Measurements from ENCODE around the gene NME4. TPM values are rescaled to one million over a fixed set of nuclear protein-coding genes. Genes with fewer than 3 reads are reported as not detected.

The NME4 gene
- total RNA-seq, 1 experiment from 2014 or later: 88.2 TPM

DNA sequence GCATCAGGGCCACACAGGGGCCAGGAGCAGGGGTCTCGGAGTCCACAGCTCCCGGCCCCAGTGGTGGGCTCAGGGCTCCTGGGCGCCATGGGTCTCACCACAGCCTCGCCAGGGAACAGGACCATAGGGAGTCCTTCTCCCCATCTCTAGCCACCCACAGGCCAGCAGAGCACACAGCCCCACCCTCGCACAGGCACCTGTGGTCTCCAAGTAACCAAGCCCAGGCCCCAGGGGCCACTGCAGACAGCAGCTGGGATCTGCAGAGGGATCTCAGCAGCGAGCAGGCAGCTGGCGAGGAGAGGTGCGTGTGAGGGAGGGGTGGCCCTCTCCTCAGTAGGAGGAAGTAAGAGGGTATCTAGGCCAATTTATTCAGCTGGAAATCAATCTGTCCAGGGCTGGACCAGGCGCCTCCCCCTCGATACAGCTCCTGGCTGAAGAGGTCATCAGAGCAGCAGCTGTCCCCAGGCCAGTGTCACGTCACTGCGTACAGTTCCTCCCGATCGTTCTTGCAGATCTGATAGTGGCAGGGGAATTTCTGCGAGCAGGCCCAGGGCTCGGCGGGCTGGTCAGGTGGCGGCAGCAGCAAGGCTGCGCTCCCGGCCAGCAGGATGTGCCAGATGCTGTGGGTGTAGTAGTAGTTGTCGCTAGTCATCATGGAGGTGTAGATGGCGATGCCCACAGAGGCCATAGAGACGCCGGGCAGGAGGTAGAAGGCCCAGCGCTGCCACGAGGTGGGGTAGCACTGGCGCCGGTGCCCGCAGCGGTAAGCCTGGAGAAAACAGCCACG is 25.3 kb upstream of the NME4 start:
- Mint-ChIP-seq H3K4me3 (ENCODE audit: low read depth, unreplicated experiment) (no peak overlapping the region), H3K27ac (ENCODE audit: unreplicated experiment) (no peak overlapping the region), H3K27me3 (ENCODE audit: unreplicated experiment) (no peaks in the 10 kb centered on the region), H3K36me3 (ENCODE audit: insufficient read depth, unreplicated experiment) (peaks cover 58% of the 10 kb centered on the region), H3K9me3 (ENCODE audit: low read depth, unreplicated experiment) (no peaks in the 10 kb centered on the region), H3K4me1 (ENCODE audit: low read depth, unreplicated experiment) (no peaks in the 10 kb centered on the region)
- intact Hi-C loops (cut with micrococcal nuclease; ENCODE audit: unreplicated experiment): no loop called here
- BruUV-seq (replicated peaks): no TSS peak
- CTCF ChIA-PET: interaction anchor here (1.0 to 1.8 kb wide), 2 partner anchors 8 to 275 kb away, joined by 6 to 8 read pairs; no protein-coding TSS in a partner anchor
- DNase-seq: no peak
- TF ChIP-seq, protein P1, sequence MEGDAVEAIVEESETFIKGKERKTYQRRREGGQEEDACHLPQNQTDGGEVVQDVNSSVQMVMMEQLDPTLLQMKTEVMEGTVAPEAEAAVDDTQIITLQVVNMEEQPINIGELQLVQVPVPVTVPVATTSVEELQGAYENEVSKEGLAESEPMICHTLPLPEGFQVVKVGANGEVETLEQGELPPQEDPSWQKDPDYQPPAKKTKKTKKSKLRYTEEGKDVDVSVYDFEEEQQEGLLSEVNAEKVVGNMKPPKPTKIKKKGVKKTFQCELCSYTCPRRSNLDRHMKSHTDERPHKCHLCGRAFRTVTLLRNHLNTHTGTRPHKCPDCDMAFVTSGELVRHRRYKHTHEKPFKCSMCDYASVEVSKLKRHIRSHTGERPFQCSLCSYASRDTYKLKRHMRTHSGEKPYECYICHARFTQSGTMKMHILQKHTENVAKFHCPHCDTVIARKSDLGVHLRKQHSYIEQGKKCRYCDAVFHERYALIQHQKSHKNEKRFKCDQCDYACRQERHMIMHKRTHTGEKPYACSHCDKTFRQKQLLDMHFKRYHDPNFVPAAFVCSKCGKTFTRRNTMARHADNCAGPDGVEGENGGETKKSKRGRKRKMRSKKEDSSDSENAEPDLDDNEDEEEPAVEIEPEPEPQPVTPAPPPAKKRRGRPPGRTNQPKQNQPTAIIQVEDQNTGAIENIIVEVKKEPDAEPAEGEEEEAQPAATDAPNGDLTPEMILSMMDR (IDR thresholded peaks at IDR 0.05; ENCODE audit: unreplicated experiment): no peak

DNA sequence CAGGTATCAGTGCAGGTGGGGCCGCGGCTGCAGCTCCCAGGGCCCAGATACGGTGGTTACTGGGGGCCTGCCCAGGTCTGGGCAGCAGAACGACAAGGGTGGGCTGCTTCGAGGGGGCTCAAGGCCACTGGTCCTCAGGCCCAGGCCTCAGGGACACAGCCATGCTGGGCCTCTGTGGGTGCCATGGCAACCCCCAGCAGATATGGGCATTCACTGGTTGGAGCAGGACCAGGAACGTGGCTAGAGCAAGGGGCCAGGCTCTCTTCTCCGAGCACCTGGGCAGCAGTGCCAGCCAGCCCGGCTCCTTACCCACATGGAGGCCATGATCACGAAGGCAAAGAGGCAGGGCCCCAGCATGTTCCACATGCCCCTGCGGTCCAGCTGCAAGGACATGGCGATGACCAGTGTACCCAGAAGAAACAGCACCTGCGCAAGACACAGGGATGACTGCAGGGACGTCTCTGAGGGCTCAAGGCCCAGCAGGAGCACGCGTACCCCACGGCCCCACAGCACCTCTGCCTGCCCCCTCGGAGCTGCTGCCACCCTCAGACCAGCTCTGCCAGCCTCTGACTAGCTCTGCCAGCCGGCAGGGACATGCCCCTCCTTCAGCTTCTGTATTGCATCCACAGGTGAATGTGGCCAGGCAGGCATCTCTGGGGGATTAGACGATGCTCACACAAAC is 24.6 kb upstream of the NME4 start:
- DNase-seq: no peak
- Mint-ChIP-seq H3K36me3 (ENCODE audit: insufficient read depth, unreplicated experiment) (peaks cover 51% of the 10 kb centered on the region), H3K4me3 (ENCODE audit: low read depth, unreplicated experiment) (no peak overlapping the region), H3K27ac (ENCODE audit: unreplicated experiment) (no peak overlapping the region), H3K27me3 (ENCODE audit: unreplicated experiment) (no peaks in the 10 kb centered on the region), H3K4me1 (ENCODE audit: low read depth, unreplicated experiment) (no peaks in the 10 kb centered on the region), H3K9me3 (ENCODE audit: low read depth, unreplicated experiment) (no peaks in the 10 kb centered on the region)
- no TSS peak for BruUV-seq (replicated peaks)
- intact Hi-C loops (cut with micrococcal nuclease; ENCODE audit: unreplicated experiment): no loop called here
- CTCF ChIA-PET: no interaction called here
- TF ChIP-seq, protein P1 (IDR thresholded peaks at IDR 0.05; ENCODE audit: unreplicated experiment): no peak

DNA sequence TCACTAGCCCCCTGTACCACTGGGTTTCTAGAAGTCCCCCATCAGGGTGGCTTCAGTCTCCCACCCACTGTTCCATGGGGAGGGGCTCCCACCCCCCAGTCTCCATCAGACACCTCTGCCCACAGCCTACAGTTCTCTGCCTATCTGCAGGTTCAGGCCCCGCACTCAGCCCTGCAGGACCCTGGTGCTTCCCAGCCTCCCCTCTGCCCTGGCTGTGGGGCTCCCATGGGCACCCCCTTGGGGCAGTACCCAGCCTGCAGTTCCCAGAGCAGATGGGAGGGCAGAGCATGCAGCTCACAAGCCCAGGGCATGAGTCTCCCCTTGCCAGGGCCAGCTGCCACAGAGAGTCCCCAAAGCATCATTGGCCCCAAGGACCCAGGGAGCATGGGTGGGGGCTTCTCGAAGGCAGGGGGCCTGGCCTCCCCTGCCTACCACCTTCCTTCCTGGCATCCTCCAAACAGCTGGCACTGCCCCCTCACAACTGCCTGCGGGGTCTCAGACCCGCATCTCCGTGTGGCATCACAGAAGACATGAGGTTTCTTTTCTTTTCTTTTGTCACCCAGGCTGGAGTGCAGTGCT is 23.9 kb upstream of the NME4 start:
- H3K4me1 Mint-ChIP-seq (ENCODE audit: low read depth, unreplicated experiment): no peaks in the 10 kb centered on the region
- no peak overlapping the region for H3K27ac Mint-ChIP-seq (ENCODE audit: unreplicated experiment)
- H3K4me3 Mint-ChIP-seq (ENCODE audit: low read depth, unreplicated experiment): no peak overlapping the region
- TF ChIP-seq, protein P1 (IDR thresholded peaks at IDR 0.05; ENCODE audit: unreplicated experiment): no peak
- CTCF ChIA-PET: no interaction called here
- peaks cover 49% of the 10 kb centered on the region for H3K36me3 Mint-ChIP-seq (ENCODE audit: insufficient read depth, unreplicated experiment)
- H3K9me3 Mint-ChIP-seq (ENCODE audit: low read depth, unreplicated experiment): no peaks in the 10 kb centered on the region
- intact Hi-C loops (cut with micrococcal nuclease; ENCODE audit: unreplicated experiment): no loop called here
- H3K27me3 Mint-ChIP-seq (ENCODE audit: unreplicated experiment): no peaks in the 10 kb centered on the region
- no TSS peak for BruUV-seq (replicated peaks)
- DNase-seq: no peak

DNA sequence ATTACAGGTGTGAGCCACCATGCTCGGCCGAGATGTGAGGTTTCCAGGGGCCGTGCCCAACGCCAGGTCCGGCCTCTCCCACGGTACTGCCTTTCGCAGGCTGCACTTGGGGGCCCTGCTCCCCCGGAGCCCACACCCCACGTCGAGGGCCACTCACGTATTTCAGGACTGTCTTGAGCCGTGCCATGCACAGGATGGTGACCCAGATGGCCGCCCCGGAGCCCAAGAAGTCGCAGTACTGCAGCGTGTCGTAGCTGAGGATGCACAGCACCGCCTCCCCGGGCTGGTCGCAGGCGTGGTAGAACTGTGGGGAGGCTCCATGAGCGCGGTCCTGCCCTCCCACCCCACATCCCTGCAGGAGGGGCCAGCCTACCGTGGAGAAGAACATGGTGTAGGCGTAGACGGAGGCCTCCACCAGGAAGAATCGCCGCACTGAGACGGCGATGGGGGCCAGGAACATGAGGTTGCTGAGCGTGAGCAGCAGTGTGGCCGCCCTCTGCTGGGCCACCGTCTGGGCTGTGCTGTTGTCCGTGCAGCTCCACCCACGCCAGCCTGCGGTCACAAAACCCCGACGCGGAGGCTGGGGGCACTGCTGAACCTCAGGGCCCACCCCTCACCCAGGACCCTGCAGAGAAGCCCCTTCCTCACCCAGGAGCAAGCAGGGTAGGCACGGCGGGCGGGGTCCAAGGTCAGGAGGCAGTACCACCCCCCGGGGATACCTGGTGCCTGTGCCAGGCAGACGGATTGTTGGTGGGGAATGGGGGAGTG is 23.0 kb upstream of the NME4 start:
- BruUV-seq (replicated peaks): no TSS peak
- intact Hi-C loops (cut with micrococcal nuclease; ENCODE audit: unreplicated experiment): no loop called here
- Mint-ChIP-seq H3K4me1 (ENCODE audit: low read depth, unreplicated experiment) (no peaks in the 10 kb centered on the region), H3K4me3 (ENCODE audit: low read depth, unreplicated experiment) (no peak overlapping the region), H3K27ac (ENCODE audit: unreplicated experiment) (no peak overlapping the region), H3K27me3 (ENCODE audit: unreplicated experiment) (no peaks in the 10 kb centered on the region), H3K36me3 (ENCODE audit: insufficient read depth, unreplicated experiment) (peaks cover 39% of the 10 kb centered on the region), H3K9me3 (ENCODE audit: low read depth, unreplicated experiment) (no peaks in the 10 kb centered on the region)
- CTCF ChIA-PET: no interaction called here
- TF ChIP-seq, protein P1 (IDR thresholded peaks at IDR 0.05; ENCODE audit: unreplicated experiment): no peak
- DNase-seq: no peak
